GM19467 (cell line): ENCODE results near the gene ROBO2.

Experiments
- ATAC-seq: cut with Tn5 transposase; IDR thresholded peaks from one replicate; pipeline ENCODE4 v1.9.1; 2021; ENCODE audit warnings: mild to moderate bottlenecking, moderate library complexity; ENCODE audit not compliant: unreplicated experiment

Gene ROBO2

DNA sequence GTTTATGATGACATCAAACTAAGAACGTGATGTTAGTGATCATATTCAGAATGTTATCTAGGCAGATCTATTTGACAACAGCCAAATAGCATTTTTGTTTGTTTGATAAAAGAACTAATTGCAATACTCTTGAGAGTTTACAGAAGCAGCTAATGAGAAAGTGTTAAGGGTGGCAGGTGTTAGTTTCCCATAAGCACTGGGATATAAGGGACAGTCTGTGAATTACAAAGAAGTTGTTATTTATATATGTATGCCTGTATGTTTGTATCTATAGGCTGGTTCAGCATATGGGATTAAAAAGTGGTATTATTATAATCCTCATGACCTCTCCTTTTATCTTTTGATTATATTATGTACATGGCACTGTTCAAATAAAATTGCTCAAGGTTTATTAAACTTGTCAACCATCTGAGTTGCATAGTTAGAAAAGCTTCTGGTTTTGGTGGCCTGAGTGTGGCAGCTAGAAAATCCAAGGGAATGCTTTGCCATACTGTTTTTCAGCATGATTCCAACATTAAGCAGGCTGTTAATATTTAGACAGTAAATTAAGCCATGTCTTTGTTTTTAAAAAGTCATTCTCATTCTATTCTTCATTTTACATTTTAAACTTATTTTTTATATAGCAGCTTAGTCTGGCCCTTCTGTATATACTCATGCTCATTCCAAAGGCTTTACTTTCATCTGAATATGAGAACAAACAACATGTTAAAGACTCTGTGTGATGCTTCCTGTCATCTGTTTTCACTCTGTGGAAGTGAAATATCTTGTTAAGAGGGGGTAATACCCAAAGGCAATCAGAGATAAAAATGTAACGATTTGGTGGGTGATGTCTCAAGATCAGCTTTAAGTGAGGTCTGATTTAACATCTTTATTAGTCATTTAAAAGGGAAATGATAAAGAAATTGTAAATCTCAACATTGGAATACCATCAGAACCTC is 13.1 kb downstream of the ROBO2 start:
- ATAC-seq = no peak

DNA sequence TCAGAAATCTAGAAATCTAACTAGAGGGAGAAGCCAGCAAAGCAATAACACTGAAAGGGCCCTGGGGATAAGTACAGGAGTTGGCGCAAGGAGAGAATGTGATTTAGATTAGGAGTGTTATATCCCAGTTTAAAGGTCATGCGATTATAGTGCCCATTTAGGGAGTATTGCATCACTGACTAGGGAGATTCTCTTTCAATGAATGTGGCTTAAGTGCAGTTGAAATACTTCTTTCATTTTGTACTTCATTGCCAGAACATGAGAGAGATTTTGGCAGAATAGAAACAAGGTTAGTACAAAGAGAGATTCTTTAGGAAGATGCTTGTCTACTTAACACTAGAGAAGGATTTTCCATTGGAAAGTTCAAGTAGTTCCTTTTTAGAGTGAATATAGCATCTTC is 13.9 kb downstream of the ROBO2 start:
- ATAC-seq = no peak

DNA sequence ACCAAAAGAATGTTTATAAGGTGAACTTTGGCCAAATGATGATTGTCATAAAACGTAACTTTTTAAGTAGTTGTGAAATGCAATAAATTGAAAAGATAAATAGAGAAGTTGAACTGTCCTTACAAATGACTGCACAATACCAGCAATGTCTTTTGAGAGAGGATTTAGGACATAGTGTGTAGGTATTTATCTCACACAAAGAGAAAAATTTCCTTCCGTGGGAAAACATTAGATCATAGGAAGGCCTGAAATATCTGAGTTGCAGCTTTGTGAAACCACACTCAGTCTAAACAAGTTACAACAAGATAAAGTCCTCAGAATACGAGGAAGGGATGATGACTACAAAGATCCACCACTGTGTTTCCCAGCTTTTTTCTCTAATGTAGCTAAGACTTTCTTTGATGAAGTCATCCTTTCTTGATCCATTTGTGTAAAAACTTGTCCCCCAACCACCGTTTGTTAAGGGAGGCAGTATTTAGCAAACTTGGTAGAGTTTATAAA is 16.0 kb downstream of the ROBO2 start:
- no peak for ATAC-seq

DNA sequence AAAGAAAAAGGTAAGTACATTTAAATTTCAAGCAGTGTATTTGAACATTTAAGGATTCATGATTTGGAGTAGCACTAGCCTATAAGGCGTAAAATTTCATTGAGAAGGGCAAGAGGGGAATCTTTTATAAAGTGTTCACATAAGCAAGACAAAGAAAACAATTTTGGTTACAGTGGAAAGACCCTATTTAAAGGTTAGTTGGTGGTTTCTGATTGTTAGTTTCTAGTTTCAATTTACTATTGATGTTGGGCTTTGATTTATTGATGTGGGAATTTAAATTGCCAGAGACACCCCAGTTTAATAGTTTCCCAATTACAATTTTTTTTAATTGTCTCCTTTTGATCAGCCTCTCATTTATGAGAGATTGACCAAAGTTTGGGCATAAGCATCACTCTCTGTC is 19.5 kb downstream of the ROBO2 start:
- no peak for ATAC-seq

- ATAC-seq = no peak
These were observed 23.5 kb downstream of the ROBO2 start for GRCh38 chr3:77063423-77063822.

DNA sequence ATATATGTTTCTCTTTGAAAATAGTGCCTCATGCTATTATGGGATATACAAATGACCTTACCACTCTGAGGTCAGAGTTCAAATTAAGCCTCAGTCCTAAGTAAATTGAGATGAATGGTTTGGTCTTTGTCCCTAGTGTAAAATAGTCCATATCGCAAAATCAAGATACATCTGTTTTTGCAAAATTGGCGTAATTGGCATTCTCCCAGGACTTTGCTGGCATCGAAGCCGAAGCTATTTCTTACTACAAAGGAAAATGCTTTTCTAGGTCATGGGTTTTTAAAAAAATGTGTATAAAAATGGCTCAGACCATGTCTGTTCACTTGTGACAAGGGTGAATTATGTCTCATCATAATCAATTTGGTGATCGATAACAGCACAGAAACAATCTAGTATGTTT is 25.9 kb downstream of the ROBO2 start:
- ATAC-seq = no peak

- no peak for ATAC-seq
These were observed 26.9 kb downstream of the ROBO2 start for GRCh38 chr3:77066829-77067228.

GRCh38 chr3:77068808-77069207 is 28.9 kb downstream of the ROBO2 start:
- ATAC-seq = no peak

DNA sequence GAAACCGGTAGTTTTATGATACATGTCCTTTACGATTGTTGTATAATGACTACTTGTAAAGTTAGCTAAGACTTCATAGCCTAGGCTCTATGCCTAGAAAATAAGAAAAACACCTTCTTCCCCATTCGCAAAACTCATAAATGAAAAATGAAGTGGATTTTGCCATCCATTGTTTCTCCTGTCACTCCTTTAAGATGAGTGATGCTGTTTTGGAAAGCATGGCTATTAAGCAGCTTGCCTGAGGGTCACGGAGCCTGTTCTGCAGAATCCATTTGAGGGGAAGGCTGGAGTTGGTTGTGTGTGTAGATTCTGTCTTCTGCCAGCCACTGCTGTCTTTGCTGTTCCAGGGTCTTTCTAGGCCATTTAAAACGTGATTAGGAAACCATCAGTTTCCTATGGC is 31.5 kb downstream of the ROBO2 start:
- no peak for ATAC-seq

GRCh38 chr3:77071809-77072208 is 31.9 kb downstream of the ROBO2 start:
- no peak for ATAC-seq

DNA sequence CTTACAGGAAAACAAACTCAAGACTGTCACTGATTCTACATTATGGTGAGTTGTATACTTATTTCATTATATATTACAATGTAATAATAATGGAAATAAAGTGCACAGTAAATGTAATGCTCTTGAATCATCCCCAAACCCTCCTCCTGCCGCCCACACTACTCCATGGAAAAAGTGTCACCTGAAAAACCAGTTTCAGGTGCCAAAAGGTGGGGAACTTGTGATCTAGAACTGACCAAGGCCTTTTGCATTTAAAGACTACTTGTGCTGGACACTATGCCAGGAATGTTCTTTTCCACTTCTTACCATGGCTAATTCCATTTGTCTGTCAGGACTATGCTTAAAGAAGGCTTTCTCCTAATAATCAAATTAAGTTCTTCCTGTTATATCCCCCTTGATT is 32.3 kb downstream of the ROBO2 start:
- ATAC-seq = no peak

GRCh38 chr3:77078279-77078678 is 38.4 kb downstream of the ROBO2 start:
- no peak for ATAC-seq

GRCh38 chr3:77079988-77080610 is 40.2 kb downstream of the ROBO2 start:
- ATAC-seq = no peak

DNA sequence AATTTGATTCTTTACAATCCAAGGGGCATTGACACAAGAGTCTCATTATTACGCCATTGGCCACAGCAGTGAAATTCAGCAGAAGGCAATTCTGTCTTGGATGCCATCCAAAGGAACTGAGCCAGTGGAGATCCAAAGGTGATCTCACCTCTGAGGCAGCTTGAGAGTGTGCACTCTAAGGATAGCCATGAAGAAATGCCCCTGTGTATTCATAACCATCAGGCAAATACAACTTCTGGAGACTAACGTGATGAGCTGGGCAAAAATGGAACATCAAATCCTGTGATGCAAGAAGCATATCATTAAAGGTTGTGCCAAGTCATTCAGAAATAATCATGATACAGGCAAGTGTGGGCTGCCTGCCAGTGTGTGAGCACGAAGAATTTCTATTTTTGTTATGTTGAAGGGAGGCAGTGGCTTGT is 41.4 kb downstream of the ROBO2 start:
- no peak for ATAC-seq

- ATAC-seq = no peak
These were observed 44.6 kb downstream of the ROBO2 start for GRCh38 chr3:77084511-77084910.

DNA sequence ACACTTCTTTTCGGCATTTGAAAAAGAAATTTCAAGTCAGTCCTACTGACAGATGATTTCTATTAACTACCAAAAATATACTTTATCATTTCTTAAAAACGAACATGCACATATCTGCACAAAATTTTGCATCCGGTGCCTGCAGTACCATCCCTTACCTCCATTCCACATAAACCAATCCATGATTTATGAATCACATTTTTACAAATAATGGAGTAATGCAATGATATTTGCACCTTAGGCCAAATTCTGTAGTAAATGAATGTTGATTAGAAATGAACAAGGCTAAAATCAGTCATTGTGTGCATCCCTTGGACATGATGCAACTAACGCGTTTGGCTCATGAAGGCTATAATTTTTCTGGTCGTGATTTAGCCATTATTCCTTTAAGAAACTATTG is 46.5 kb downstream of the ROBO2 start:
- no peak for ATAC-seq

- no peak for ATAC-seq
These were observed 51.9 kb downstream of the ROBO2 start for GRCh38 chr3:77091809-77092208.

DNA sequence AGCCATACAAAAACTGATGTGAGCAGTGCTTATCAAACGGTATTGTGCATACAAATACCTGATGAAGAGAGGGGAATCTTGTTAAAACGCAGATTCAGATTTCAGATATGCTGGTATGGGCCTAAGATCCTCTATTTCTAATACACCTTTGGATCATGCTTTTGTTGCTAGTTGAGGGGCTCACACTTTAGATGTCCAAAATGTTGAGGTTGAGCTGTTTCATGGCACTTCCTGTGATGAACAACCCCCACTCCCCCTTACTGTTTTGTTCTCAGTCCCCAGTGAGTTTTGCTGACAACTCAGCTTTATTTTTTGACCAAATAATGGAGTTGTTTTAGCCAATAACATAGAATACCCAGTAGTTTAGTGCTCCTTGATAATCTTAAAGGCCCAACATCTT is 53.2 kb downstream of the ROBO2 start:
- no peak for ATAC-seq

DNA sequence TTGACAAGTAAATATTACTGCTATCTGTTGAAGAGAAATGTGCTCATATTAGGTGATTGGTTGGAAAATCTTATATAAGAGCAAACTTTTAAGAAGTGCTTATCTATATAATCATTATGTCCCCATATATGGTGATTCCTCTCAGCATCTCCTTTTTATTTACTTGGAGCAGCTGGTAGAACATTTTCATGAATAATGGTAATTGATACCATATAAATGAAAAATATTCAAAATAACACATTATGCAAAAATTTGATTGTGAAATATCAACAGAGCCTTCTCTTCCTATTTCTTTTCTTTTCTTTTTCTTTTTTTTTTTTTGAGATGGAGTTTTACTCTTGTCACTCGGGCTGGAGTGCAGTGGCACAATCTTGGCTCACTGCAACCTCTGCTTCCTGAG is 56.2 kb downstream of the ROBO2 start:
- no peak for ATAC-seq

- ATAC-seq = no peak
These were observed 57.3 kb downstream of the ROBO2 start for GRCh38 chr3:77096966-77097890.
